Hematopoietic multipotent progenitor cell treated with erythropoietin and hydrocortisone succinate and interleukin-3 and kit ligand, for 15 days (in vitro differentiated cells): Measurements from ENCODE around the gene PLCD1.

Experiments
- DNase-seq: peaks from one replicate; pipeline ENCODE4 v3.0.0-alpha.2; 2015; ENCODE audit warnings: low spot score

The PLCD1 gene

DNA sequence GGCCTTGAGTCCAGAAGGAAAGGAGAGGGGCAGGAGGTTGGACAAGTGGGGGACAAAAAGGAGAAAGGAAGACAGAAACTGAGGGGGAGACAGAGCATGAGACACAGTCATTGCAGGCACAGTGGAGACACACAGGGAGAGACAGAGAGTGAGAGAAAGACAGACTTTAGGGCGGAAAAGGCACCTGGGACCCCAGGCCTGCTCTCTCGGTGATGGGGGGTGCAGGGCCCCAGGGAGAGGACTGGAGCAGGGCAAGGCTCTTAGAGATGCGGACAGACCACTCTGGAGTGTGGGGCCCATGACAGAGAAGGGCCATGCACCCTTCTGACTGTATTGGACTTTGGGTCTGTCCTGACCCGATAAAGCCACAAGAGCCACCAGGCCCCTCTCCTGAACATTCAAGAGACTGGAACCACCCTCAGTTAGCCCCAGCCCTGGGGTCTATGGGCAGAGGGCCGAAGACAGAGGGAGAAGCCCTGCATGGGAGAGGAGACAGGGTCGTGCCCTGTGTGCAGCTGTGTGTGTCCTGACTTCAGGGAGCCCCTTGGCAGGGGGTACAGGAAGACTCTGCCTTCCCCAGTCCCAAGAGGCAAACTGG is 12.5 kb downstream of the PLCD1 start:
- DNase-seq: no peak

GRCh38 chr3:38016410-38016809 is 13.0 kb downstream of the PLCD1 start:
- DNase-seq: no peak

GRCh38 chr3:38015984-38016383 is 13.5 kb downstream of the PLCD1 start:
- DNase-seq: no peak

- no peak for DNase-seq
These were observed 14.0 kb downstream of the PLCD1 start for GRCh38 chr3:38015485-38015884.

GRCh38 chr3:38011111-38011510 is 18.3 kb downstream of the PLCD1 start:
- DNase-seq: no peak

DNA sequence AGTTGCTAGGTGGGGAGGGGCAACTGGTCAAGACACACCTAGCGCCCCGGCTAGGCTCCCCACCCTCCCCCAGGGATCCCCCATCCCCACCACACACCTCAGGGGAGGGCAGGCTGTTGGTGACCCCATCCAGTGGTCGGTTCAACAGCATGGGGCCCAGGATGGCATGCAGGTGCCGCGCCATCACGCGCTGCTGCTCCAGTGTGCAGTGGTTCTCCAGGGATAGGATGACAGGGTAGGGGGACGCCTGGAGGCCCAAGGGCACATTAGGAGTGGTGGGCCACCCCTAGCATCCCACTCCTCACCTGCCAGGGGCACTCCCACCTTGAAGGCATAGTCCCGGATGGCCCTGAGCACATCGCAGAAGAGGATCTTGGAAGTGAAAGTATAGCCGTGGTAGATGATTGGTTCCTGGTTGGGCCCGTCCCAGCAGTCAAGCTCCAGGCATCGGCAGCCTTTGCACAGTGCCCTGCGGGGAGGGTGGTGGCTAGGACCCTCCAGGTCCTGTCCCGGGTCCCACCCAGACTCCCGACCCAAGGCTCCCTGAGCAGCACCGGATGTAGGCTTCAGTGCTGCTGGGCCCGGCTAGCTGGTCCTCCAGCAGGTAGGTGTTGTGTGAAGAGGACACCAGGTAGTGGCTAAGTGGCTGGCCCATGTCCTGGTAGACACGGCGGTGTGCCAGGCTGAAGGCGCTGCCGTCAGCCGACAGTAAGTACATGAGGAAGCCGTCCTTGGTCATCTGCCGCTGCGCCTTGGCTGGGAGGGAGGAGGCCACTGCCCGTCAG is 19.4 kb downstream of the PLCD1 start:
- DNase-seq: no peak

- no peak for DNase-seq
These were observed 20.4 kb downstream of the PLCD1 start for GRCh38 chr3:38008971-38009580.

- no peak for DNase-seq
These were observed 21.2 kb downstream of the PLCD1 start for GRCh38 chr3:38008191-38008701.

GRCh38 chr3:38007754-38008090 is 21.7 kb downstream of the PLCD1 start:
- DNase-seq: no peak

DNA sequence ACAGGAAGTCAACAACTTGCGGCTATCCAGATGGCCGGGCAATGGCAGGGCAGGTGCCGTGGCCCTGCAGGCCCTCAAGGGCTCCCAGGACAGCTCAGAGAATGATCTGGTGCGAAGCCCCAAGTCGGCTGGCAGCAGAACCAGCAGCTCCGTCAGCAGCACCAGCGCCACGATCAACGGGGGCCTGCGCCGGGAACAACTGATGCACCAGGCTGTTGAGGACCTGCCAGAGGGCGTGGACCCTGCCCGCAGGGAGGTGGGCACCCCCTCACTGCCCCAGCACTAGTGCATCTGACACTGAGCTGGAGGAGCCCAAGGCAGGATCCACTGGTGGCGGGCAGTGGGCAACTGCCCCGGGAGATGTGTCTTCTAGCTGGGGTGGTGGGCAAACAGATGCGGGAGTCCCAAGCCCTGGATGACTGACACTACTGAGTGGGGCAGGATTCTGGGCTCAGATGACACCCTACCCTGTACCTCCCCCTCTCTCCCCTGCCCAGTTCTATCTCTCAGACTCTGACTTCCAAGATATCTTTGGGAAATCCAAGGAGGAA is 22.9 kb downstream of the PLCD1 start:
- DNase-seq: no peak

DNA sequence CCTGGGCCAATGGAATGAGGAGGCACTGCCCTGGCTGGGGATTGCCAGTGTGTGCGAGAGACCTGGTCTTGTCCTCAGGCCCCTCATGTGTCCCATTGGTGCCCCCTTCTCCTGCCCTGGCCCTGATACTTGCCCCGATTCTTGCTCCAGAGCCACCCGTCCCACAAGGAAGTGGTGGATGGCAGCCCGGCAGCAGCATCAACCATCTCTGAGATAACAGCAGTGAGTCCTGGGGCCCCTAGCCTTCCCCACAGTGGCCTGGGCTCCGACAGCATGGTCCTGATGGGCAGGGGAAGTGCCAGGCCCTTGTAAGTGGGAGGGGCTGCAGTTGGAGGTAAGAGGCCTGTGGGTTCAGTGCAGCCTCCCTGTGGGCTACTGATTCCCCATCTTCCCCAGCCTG is 23.4 kb downstream of the PLCD1 start:
- no peak for DNase-seq

DNA sequence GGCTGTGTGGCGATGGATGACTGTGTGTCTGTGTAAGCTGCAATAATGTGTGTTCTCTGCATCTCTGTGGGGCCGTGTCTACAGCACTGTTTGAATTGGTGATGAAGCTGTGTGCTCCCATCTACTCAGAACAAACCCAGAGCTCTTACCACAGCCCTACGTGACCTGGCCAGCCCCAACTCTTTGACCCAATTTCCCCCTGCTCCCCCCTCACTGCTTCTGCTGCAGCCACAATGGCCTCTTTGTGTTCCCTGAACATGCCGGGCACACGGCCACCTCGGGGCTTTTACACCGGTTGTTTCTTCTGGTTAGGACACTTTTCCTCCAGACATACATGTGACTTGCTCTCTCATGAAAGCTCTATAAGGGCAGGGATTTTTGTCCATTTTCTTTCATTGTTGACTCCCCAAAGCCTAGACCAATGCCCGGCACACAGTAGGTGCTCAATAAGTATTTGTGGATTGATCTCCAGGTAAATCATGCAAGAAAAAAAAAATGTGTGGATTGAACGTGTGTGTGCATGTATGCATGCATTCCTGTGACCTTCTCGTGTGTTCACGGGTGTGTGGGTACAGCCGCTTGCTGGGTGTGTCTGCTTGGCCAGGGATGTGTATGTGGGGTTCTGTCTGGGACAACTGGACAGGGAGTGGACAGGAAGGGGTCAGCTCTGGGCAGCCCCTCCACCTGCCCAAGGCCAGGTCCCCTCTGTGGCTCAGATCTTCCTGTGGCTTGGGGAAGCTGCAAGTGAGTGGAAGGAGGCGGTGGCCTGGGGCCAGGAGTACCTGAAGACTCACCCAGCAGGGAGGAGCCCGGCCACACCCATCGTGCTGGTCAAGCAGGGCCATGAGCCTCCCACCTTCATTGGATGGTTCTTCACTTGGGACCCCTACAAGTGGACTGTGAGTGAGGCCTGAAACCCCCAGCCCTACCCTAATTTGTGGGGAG is 24.1 kb downstream of the PLCD1 start:
- no peak for DNase-seq

GRCh38 chr3:38004415-38005075 is 24.9 kb downstream of the PLCD1 start:
- peak; percentile 40 for DNase-seq

GRCh38 chr3:38003817-38004414 is 25.5 kb downstream of the PLCD1 start:
- no peak for DNase-seq

DNA sequence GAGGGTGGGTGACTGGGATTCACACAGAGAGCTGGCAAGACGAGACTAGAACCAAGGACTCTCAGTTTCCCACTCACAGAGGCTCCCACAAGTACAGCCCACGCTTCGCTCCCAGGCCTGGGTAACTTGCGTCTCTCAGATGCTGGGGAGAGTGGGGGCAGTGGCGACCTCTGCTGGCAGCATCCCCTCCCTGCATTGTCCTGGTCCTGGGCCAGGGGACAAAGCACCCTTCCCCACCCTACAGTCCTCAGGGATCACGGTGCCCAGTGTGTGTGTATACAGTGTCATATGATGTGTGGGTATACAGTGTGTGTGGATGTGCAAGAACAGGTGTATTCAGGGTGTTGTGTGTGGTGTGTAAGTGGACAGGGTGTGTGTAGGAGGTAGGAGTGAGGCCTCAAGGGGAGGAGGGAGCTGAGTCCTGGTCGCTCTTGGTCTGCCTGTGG is 26.0 kb downstream of the PLCD1 start:
- peak; percentile 41 for DNase-seq

DNA sequence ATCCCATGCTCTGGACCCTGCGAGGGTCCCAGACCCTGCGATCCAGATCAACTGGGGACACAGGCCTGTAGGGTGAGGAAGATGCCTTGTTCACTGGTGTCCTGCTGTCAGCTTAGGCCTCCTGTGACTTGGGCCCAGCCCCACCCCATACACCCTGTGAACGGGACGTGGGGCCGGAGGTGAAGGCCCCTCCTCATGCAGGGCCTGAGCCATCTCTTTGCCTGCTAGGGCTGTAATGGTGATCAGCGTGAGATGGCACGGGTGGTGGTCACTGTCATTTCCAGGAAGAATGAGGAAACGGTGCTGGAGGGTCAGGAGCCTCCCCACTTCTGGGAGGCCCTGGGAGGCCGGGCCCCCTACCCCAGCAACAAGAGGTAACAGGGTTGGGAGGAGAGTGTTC is 26.5 kb downstream of the PLCD1 start:
- no peak for DNase-seq

DNA sequence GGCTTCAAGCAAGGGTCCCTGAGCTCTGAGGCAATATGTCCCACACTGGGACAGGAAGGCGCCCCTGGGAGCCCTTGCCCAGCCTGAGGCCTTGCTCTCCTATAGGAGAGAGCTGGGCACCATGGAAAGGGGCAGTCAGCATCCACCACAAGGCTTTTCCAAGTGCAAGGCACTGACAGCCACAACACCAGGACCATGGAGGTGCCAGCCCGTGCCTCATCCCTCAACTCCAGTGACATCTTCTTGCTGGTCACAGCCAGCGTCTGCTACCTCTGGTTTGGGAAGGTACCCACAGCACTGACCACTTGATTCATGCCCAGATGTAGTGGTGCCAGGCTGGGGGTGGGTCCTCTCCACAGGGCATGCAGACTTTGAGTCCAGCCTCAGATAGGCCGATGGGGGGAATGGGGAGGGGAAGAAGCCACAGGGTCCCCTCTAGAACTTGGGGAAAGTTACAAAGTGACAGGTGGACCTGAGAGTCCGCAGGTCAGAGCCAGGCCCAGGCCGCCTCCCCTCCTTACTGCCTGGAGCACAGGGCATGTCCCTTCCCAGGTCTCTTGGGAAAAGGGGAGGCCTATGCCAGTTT is 27.1 kb downstream of the PLCD1 start:
- DNase-seq: no peak

- DNase-seq: no peak
These were observed 27.9 kb downstream of the PLCD1 start for GRCh38 chr3:38001456-38002081.

- DNase-seq: no peak
These were observed 28.4 kb downstream of the PLCD1 start for GRCh38 chr3:38000965-38001455.
